Measurements from ENCODE around the gene C22orf39.

C22orf39 gene

GRCh38 chr22:19396561-19396933 is 51.0 kb downstream of the C22orf39 start:
- Mint-ChIP-seq H3K27ac (no peak overlapping the region), H3K36me3 (peaks cover 14% of the 10 kb centered on the region), H3K4me3 (no peak overlapping the region), H3K9me3 (ENCODE audit: low read depth) (no peaks in the 10 kb centered on the region), H3K4me1 (ENCODE audit: low read depth) (no peaks in the 10 kb centered on the region), H3K27me3 (no peaks in the 10 kb centered on the region)

- Mint-ChIP-seq H3K9me3 (ENCODE audit: low read depth) (no peaks in the 10 kb centered on the region), H3K27ac (no peak overlapping the region), H3K4me3 (no peak overlapping the region), H3K36me3 (peaks cover 7% of the 10 kb centered on the region), H3K4me1 (ENCODE audit: low read depth) (no peaks in the 10 kb centered on the region), H3K27me3 (no peaks in the 10 kb centered on the region)
These were observed 52.2 kb downstream of the C22orf39 start for GRCh38 chr22:19395276-19395675.

- H3K9me3 Mint-ChIP-seq (ENCODE audit: low read depth): no peaks in the 10 kb centered on the region
- H3K4me3 Mint-ChIP-seq: no peak overlapping the region
- H3K36me3 Mint-ChIP-seq: peaks cover 7% of the 10 kb centered on the region
- H3K27ac Mint-ChIP-seq: no peak overlapping the region
- H3K27me3 Mint-ChIP-seq: no peaks in the 10 kb centered on the region
- no peaks in the 10 kb centered on the region for H3K4me1 Mint-ChIP-seq (ENCODE audit: low read depth)
These were observed 53.0 kb downstream of the C22orf39 start for GRCh38 chr22:19394274-19395050.

- Mint-ChIP-seq H3K27me3 (no peaks in the 10 kb centered on the region), H3K4me1 (ENCODE audit: low read depth) (no peaks in the 10 kb centered on the region), H3K27ac (no peak overlapping the region), H3K4me3 (no peak overlapping the region), H3K9me3 (ENCODE audit: low read depth) (no peaks in the 10 kb centered on the region), H3K36me3 (peaks cover 7% of the 10 kb centered on the region)
These were observed 53.8 kb downstream of the C22orf39 start for GRCh38 chr22:19393704-19394103.

Data from activated naive CD8-positive, alpha-beta T cell (primary cell).